Nephron (organoid): Measurements from ENCODE around the gene PKHD1.

Experiments
- H3K27ac Mint-ChIP-seq, 3 experiments: 2 replicates each; pipeline ENCODE4 v1.8.0; 2020; ENCODE audit warnings: mixed read lengths in 3 of 3, mild to moderate bottlenecking in 2 of 3, moderate library complexity in 1 of 3
- H3K27me3 Mint-ChIP-seq: 2 replicates; pipeline ENCODE4 v1.8.0; 2021; ENCODE audit warnings: low read depth, mild to moderate bottlenecking, moderate library complexity, mixed read lengths
- H3K36me3 Mint-ChIP-seq: 2 replicates; pipeline ENCODE4 v1.8.0; 2020; ENCODE audit warnings: low read depth, mixed read lengths
- H3K4me1 Mint-ChIP-seq: 2 replicates; pipeline ENCODE4 v1.8.0; 2020; ENCODE audit warnings: mixed read lengths
- H3K4me3 Mint-ChIP-seq, 3 experiments: 2 replicates each; pipeline ENCODE4 v1.8.0; 2020; ENCODE audit warnings: mild to moderate bottlenecking in 3 of 3, mixed read lengths in 3 of 3, moderate library complexity in 2 of 3
- H3K9me3 Mint-ChIP-seq: 2 replicates; pipeline ENCODE4 v1.8.0; 2020; ENCODE audit warnings: mixed read lengths
- TF ChIP-seq, protein P1 (sequence below), 3 experiments: fragments of 200-600 bp; sonication (generic); IDR thresholded peaks; one replicate each; pipeline ENCODE4 v1.5.0; 2021; ENCODE audit warnings: antibody characterized with exemption in 3 of 3; ENCODE audit not compliant: unreplicated experiment in 3 of 3

Gene PKHD1

GRCh38 chr6:51578362-51578761 lies 509.1 kb downstream of the PKHD1 start:
- Mint-ChIP-seq H3K4me1 (no peaks in the 10 kb centered on the region), H3K27me3 (no peaks in the 10 kb centered on the region), H3K27ac (no peak overlapping the region), H3K9me3 (peaks cover 8% of the 10 kb centered on the region), H3K36me3 (no peaks in the 10 kb centered on the region), H3K4me3 (no peak overlapping the region)
- TF ChIP-seq, protein P1, sequence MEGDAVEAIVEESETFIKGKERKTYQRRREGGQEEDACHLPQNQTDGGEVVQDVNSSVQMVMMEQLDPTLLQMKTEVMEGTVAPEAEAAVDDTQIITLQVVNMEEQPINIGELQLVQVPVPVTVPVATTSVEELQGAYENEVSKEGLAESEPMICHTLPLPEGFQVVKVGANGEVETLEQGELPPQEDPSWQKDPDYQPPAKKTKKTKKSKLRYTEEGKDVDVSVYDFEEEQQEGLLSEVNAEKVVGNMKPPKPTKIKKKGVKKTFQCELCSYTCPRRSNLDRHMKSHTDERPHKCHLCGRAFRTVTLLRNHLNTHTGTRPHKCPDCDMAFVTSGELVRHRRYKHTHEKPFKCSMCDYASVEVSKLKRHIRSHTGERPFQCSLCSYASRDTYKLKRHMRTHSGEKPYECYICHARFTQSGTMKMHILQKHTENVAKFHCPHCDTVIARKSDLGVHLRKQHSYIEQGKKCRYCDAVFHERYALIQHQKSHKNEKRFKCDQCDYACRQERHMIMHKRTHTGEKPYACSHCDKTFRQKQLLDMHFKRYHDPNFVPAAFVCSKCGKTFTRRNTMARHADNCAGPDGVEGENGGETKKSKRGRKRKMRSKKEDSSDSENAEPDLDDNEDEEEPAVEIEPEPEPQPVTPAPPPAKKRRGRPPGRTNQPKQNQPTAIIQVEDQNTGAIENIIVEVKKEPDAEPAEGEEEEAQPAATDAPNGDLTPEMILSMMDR (IDR thresholded peaks at IDR 0.05; ENCODE audit: unreplicated experiment in 3 of 3) = no peak

GRCh38 chr6:51574040-51574439 lies 513.4 kb downstream of the PKHD1 start:
- H3K27me3 Mint-ChIP-seq = no peaks in the 10 kb centered on the region
- TF ChIP-seq, protein P1 (IDR thresholded peaks at IDR 0.05; ENCODE audit: unreplicated experiment in 3 of 3) = no peak
- peaks cover 2% of the 10 kb centered on the region for H3K9me3 Mint-ChIP-seq
- H3K4me3 Mint-ChIP-seq = no peak overlapping the region
- H3K4me1 Mint-ChIP-seq = no peaks in the 10 kb centered on the region
- no peaks in the 10 kb centered on the region for H3K36me3 Mint-ChIP-seq
- H3K27ac Mint-ChIP-seq = no peak overlapping the region

GRCh38 chr6:51571168-51571567 lies 516.2 kb downstream of the PKHD1 start:
- Mint-ChIP-seq H3K27me3 (peaks cover 5% of the 10 kb centered on the region), H3K9me3 (peaks cover 2% of the 10 kb centered on the region), H3K4me3 (no peak overlapping the region), H3K4me1 (no peaks in the 10 kb centered on the region), H3K36me3 (no peaks in the 10 kb centered on the region), H3K27ac (no peak overlapping the region)
- TF ChIP-seq, protein P1 (IDR thresholded peaks at IDR 0.05; ENCODE audit: unreplicated experiment in 3 of 3) = no peak

DNA sequence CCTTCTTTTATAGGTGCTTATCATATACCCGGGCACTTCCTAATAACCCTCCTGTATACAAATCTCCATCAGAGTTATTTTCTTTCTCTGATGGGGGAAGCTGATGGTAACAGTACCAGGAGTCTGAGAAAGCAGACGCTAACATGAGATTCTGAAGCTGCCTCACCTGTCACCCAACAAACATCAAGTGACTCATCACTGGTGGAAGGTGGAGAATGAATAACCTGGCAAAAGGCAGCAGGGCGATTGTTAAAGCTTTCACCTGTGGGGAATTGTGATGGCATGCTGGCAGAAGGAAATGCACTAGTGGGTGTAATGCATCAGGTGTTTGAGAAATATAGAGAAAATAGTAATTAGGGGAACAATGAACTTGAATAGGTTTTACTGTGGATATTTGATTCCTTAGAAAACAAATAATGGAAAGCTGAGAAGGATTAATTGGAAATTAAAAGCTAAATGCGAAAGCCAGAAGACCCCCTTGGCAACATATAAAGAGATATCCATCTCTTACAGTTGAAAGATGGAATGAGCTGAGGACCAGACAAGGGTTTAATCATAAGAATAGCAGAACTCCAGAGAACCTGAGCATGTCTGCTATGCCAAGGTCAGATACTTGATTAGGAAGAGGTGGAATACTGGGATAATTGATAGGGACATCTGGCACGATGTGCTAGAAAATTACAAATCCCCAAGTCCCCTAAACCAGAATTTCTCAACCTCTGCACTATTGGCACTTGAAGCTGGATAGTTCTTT lies 517.1 kb downstream of the PKHD1 start:
- H3K27me3 Mint-ChIP-seq = peaks cover 5% of the 10 kb centered on the region
- H3K4me1 Mint-ChIP-seq = no peaks in the 10 kb centered on the region
- no peak overlapping the region for H3K4me3 Mint-ChIP-seq
- TF ChIP-seq, protein P1 (IDR thresholded peaks at IDR 0.05; ENCODE audit: unreplicated experiment in 3 of 3) = no peak
- H3K27ac Mint-ChIP-seq = no peak overlapping the region
- no peaks in the 10 kb centered on the region for H3K36me3 Mint-ChIP-seq
- H3K9me3 Mint-ChIP-seq = peaks cover 2% of the 10 kb centered on the region

GRCh38 chr6:51569594-51569993 lies 517.8 kb downstream of the PKHD1 start:
- Mint-ChIP-seq H3K4me1 (no peaks in the 10 kb centered on the region), H3K27me3 (peaks cover 8% of the 10 kb centered on the region), H3K27ac (no peak overlapping the region), H3K9me3 (peaks cover 2% of the 10 kb centered on the region), H3K4me3 (no peak overlapping the region), H3K36me3 (no peaks in the 10 kb centered on the region)
- TF ChIP-seq, protein P1 (IDR thresholded peaks at IDR 0.05; ENCODE audit: unreplicated experiment in 3 of 3) = no peak

GRCh38 chr6:51568771-51569170 lies 518.6 kb downstream of the PKHD1 start:
- H3K27me3 Mint-ChIP-seq = peaks cover 8% of the 10 kb centered on the region

More at GRCh38 chr6:51568771-51569170, 518.6 kb downstream of the PKHD1 start:
- Mint-ChIP-seq H3K4me1 (no peaks in the 10 kb centered on the region), H3K4me3 (no peak overlapping the region), H3K9me3 (no peaks in the 10 kb centered on the region), H3K27ac (no peak overlapping the region), H3K36me3 (no peaks in the 10 kb centered on the region)
- TF ChIP-seq, protein P1 (IDR thresholded peaks at IDR 0.05; ENCODE audit: unreplicated experiment in 3 of 3) = no peak
